Kidney epithelial cell (primary cell): Measurements from ENCODE around the gene PLAAT3. TPM values are rescaled to one million over a fixed set of nuclear protein-coding genes. Genes with fewer than 3 reads are reported as not detected.

Source experiments
- DNase-seq: peaks from one replicate; pipeline ENCODE4 v3.0.0-alpha.2; 2010; ENCODE audit warnings: low read depth
- H3K27me3 ChIP-seq: 2 replicates; pipeline ENCODE4 v1.6.0; 2011; ENCODE audit warnings: low read length; ENCODE audit not compliant: control insufficient read depth, insufficient read depth
- H3K36me3 ChIP-seq: 2 replicates; pipeline ENCODE4 v1.5.1; 2011; ENCODE audit warnings: low read length; ENCODE audit not compliant: control insufficient read depth, insufficient read depth
- H3K4me3 ChIP-seq: 2 replicates; pipeline ENCODE4 v1.5.1; 2011; ENCODE audit warnings: low read depth, mild to moderate bottlenecking, control low read depth, low read length
- total RNA-seq: library from RNA; depleted of rRNA; stranded (reverse); fragments of >200 nt; gene quantifications from 2 replicates; pipeline ENCODE4 v1.2.3, GENCODE V29; 2015
- TF ChIP-seq, protein P1 (sequence below): IDR thresholded peaks from 2 replicates; pipeline ENCODE4 v1.5.1; 2011; ENCODE audit warnings: mild to moderate bottlenecking, moderate library complexity, low read length, control low read depth, inconsistent platforms; ENCODE audit not compliant: insufficient read depth, poor library complexity, severe bottlenecking

PLAAT3 gene
- total RNA-seq, 1 donor from 2014 or later = 81.0 TPM

GRCh38 chr11:63537293-63538101 lies 76.7 kb downstream of the PLAAT3 start:
- H3K4me3 ChIP-seq = no peak overlapping the region
- no peaks in the 10 kb centered on the region for H3K27me3 ChIP-seq
- TF ChIP-seq, protein P1, sequence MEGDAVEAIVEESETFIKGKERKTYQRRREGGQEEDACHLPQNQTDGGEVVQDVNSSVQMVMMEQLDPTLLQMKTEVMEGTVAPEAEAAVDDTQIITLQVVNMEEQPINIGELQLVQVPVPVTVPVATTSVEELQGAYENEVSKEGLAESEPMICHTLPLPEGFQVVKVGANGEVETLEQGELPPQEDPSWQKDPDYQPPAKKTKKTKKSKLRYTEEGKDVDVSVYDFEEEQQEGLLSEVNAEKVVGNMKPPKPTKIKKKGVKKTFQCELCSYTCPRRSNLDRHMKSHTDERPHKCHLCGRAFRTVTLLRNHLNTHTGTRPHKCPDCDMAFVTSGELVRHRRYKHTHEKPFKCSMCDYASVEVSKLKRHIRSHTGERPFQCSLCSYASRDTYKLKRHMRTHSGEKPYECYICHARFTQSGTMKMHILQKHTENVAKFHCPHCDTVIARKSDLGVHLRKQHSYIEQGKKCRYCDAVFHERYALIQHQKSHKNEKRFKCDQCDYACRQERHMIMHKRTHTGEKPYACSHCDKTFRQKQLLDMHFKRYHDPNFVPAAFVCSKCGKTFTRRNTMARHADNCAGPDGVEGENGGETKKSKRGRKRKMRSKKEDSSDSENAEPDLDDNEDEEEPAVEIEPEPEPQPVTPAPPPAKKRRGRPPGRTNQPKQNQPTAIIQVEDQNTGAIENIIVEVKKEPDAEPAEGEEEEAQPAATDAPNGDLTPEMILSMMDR = no peak
- no peak for DNase-seq
- peaks cover 2% of the 10 kb centered on the region for H3K36me3 ChIP-seq

GRCh38 chr11:63536669-63537292 lies 77.5 kb downstream of the PLAAT3 start, which contains the start of gene PLAAT4:
TSS of gene PLAAT4 (plus strand) at chr11:63536808. CDS start at chr11:63536869, 61 bp downstream.
- peaks cover 2% of the 10 kb centered on the region for H3K36me3 ChIP-seq
- DNase-seq = peak; percentile 31
- peak within 1 kb of the TSS; percentile 9 for H3K4me3 ChIP-seq
- TF ChIP-seq, protein P1 = no peak
- no peaks in the 10 kb centered on the region for H3K27me3 ChIP-seq

- TF ChIP-seq, protein P1 = no peak
- Histone ChIP-seq H3K4me3 (no peak overlapping the region), H3K27me3 (no peaks in the 10 kb centered on the region), H3K36me3 (peaks cover 2% of the 10 kb centered on the region)
- no peak for DNase-seq
Measured at GRCh38 chr11:63535734-63536133, 78.5 kb downstream of the PLAAT3 start.

DNA sequence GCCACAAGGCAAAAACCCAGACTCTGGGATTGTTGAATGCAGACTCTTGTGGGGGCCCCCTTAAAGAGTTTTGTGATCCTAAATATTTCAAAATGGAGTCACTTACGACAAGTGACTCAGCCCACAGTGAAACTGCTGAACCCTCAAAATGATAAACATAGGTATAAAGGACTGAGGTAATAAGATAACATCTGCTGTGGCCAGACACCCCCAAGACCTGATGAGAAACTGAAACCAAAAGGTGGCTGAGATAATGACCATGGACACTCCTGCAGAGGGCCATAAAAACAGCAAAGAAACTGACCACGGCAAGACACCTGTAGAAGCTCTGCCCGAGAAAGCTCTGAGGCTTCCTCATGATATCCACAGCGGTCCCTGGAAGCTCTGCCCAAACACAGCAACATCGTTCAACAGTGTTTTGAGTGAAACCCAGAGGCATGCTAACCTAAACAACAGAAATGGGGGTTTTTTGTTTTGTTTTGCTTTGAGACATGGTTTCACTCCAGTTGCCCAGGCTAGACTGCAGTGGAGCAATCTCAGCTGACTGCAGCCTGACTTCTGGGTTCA lies 79.3 kb downstream of the PLAAT3 start:
- Histone ChIP-seq H3K27me3 (no peaks in the 10 kb centered on the region), H3K4me3 (no peak overlapping the region), H3K36me3 (peaks cover 2% of the 10 kb centered on the region)
- TF ChIP-seq, protein P1 = no peak
- DNase-seq = no peak

DNA sequence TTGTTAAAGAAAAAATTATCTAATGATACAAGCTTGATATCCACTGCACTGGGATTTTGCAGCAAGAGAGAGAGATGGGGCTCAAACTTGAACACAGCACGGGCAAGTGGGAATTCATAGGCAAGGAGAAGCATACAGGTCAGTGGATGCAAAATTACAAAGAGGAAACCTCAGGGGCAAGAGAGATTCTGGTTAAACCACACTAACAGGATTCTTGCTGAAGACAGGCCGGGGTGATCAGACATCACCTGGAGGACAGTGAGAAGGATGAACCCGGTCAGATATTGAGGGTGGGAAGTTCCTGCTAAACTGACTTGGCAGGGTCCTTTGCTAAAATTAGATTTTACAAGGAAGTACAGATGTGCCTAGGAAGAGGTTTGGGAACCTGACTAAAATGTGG lies 80.2 kb downstream of the PLAAT3 start:
- Histone ChIP-seq H3K4me3 (no peak overlapping the region), H3K36me3 (peaks cover 2% of the 10 kb centered on the region), H3K27me3 (no peaks in the 10 kb centered on the region)
- TF ChIP-seq, protein P1 = no peak
- DNase-seq = no peak
